Measurements from ENCODE around the gene EFCAB6.
A peak's percentile ranks its signal among the peaks of the same experiment; 100 is the strongest.

EFCAB6 gene

GRCh38 chr22:43726322-43726721 lies 85.8 kb downstream of the EFCAB6 start:
- H3K36me3 Mint-ChIP-seq (ENCODE audit: low read depth): peaks cover 13% of the 10 kb centered on the region
- peak overlapping the region in 2 of 3 experiments; percentile 17 to 18 for H3K27ac Mint-ChIP-seq
- no peak for TF ChIP-seq CTCF (IDR thresholded peaks at IDR 0.05; ENCODE audit: unreplicated experiment in 3 of 3)
- no peak overlapping the region for H3K4me3 Mint-ChIP-seq
- H3K4me1 Mint-ChIP-seq: peaks cover 5% of the 10 kb centered on the region
- H3K9me3 Mint-ChIP-seq: no peaks in the 10 kb centered on the region
- H3K27me3 Mint-ChIP-seq (ENCODE audit: low read depth): no peaks in the 10 kb centered on the region

GRCh38 chr22:43723816-43724215 lies 88.3 kb downstream of the EFCAB6 start:
- no peak overlapping the region for H3K27ac Mint-ChIP-seq
- H3K4me1 Mint-ChIP-seq: peaks cover 5% of the 10 kb centered on the region
- no peak for TF ChIP-seq CTCF (IDR thresholded peaks at IDR 0.05; ENCODE audit: unreplicated experiment in 3 of 3)
- no peak overlapping the region for H3K4me3 Mint-ChIP-seq
- peaks cover 13% of the 10 kb centered on the region for H3K36me3 Mint-ChIP-seq (ENCODE audit: low read depth)
- H3K9me3 Mint-ChIP-seq: no peaks in the 10 kb centered on the region
- no peaks in the 10 kb centered on the region for H3K27me3 Mint-ChIP-seq (ENCODE audit: low read depth)

GRCh38 chr22:43722444-43722843 lies 89.7 kb downstream of the EFCAB6 start:
- TF ChIP-seq CTCF (IDR thresholded peaks at IDR 0.05; ENCODE audit: unreplicated experiment in 3 of 3): no peak
- no peaks in the 10 kb centered on the region for H3K27me3 Mint-ChIP-seq (ENCODE audit: low read depth)
- no peaks in the 10 kb centered on the region for H3K9me3 Mint-ChIP-seq
- H3K4me3 Mint-ChIP-seq: no peak overlapping the region
- H3K27ac Mint-ChIP-seq: no peak overlapping the region
- H3K36me3 Mint-ChIP-seq (ENCODE audit: low read depth): peaks cover 2% of the 10 kb centered on the region
- H3K4me1 Mint-ChIP-seq: peaks cover 5% of the 10 kb centered on the region

- H3K27ac Mint-ChIP-seq: no peak overlapping the region
- no peaks in the 10 kb centered on the region for H3K9me3 Mint-ChIP-seq
- no peaks in the 10 kb centered on the region for H3K36me3 Mint-ChIP-seq (ENCODE audit: low read depth)
- H3K4me1 Mint-ChIP-seq: no peaks in the 10 kb centered on the region
- H3K27me3 Mint-ChIP-seq (ENCODE audit: low read depth): no peaks in the 10 kb centered on the region
- H3K4me3 Mint-ChIP-seq: no peak overlapping the region
- no peak for TF ChIP-seq CTCF (IDR thresholded peaks at IDR 0.05; ENCODE audit: unreplicated experiment in 3 of 3)
These were observed 91.4 kb downstream of the EFCAB6 start for GRCh38 chr22:43720716-43721115.

GRCh38 chr22:43714104-43714503 lies 98.0 kb downstream of the EFCAB6 start:
- H3K36me3 Mint-ChIP-seq (ENCODE audit: low read depth): peaks cover 12% of the 10 kb centered on the region

More at GRCh38 chr22:43714104-43714503, 98.0 kb downstream of the EFCAB6 start:
- H3K27me3 Mint-ChIP-seq (ENCODE audit: low read depth): no peaks in the 10 kb centered on the region
- peaks cover 6% of the 10 kb centered on the region for H3K9me3 Mint-ChIP-seq
- H3K4me1 Mint-ChIP-seq: no peaks in the 10 kb centered on the region
- H3K4me3 Mint-ChIP-seq: no peak overlapping the region
- H3K27ac Mint-ChIP-seq: no peak overlapping the region
- no peak for TF ChIP-seq CTCF (IDR thresholded peaks at IDR 0.05; ENCODE audit: unreplicated experiment in 3 of 3)
